Activated CD4-positive, alpha-beta T cell treated with anti-CD3 and anti-CD28 coated beads, Interleukin-2, amount 50 U/mL, for 24 hours (primary cell): ENCODE data around the gene ARHGAP18.

Source experiments
- DNase-seq, 2 donors: peaks; one replicate each; pipeline ENCODE4 v3.0.0-alpha.2; 2020; ENCODE audit warnings: low read depth in 1 of 2, low spot score in 1 of 2

ARHGAP18 gene

GRCh38 chr6:129546702-129547101, 163.3 kb downstream of the ARHGAP18 start:
- no peak for DNase-seq

DNA sequence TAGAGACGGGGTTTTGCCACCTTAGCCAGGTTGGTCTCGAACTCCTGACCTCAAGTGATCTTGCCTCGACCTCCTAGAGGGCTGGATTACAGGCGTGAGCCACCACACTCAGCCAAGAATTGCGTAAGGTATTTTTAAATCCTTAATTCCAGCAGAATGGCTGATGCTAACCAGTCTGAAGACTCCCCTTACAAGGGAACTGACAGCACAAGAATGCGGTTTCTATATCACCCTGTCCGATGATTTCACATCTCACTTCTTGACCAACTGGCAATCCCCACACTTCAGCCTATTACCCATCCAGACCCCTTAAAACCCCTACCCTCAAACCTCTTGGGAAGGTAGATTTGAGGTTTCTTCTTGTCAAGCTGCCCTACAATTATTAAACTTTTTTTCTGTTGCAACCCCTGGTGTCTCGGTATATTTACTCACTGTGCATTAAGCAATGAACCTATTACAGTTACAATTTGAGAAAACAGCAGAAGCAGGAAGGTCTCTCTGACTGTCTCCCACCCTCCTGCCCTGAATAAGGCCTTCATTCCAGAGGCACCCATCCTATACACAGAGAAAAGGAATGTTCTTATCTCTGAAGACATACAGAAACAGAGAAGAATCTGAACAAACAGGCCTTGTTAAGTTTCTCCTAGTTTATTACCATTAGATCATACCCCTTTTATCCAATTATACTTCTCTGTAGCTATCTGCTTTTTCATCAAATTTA, 164.9 kb downstream of the ARHGAP18 start:
- no peak for DNase-seq

DNA sequence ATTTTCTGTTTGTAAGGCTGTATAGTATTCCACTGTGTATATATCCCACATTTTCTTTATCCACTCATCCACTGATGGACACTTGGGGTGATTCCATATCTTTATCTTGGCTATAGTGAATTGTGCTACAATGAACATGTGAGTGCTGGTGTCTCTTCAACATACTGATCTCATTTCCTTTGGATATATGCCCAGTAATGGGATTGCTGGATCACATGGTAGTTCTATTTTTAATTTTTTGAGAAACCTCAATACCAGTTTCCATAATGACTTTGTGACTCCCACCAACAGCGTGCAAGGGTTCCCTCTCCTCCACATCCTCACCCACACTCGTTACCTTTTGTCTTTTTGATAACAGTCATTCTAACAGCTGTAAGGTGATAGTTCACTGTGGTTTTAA, 166.0 kb downstream of the ARHGAP18 start:
- DNase-seq: no peak

- no peak for DNase-seq
Measured at GRCh38 chr6:129542705-129543104, 167.3 kb downstream of the ARHGAP18 start.

GRCh38 chr6:129539032-129539431, 170.9 kb downstream of the ARHGAP18 start:
- no peak for DNase-seq

DNA sequence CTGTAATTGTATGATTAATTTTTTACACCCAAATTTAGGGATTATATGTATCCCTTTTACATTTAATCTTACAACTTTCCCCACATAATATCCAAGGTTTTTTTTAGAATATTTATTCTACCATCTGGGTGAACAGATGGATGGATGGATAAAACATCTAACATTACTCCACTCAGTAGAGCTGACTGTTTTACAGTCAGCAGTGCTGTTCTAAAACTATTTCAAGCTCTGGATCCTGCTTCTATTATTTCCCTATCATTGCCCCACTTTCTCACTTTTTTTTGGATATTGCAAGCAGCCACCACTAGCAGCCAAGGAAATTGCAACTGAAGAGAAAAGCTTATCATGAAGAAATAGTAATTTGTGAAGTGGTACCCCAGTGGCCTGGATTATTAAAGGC, 173.7 kb downstream of the ARHGAP18 start:
- DNase-seq: no peak

DNA sequence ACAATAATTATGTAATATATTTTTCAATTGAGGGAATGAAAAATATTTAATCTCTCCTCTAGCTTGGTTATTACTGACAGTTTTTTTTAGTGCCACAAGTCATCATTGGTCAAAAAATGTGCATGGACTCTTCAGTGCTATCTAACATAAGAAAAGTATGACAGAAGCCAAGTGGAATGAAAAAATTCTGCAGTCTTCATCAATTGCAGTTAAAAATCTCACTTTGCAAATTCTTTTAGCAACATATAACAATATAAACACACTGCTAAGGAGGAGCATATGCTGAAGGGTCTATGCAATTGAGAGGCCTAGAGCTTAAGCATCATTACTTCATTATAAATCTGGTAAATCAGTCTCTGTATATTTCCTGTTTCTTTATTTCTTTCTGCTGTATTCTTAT, 175.1 kb downstream of the ARHGAP18 start:
- no peak for DNase-seq
